Right lobe of liver (tissue), 4 donors: Measurements from ENCODE around the gene CFAP61.

ENCODE experiments used
- CTCF ChIP-seq, 4 donors: fragments of 200-600 bp in 3 of 4; fragments of 450-650 bp in 1 of 4; IDR thresholded peaks; one replicate each; pipeline versions ENCODE4 v1.5.1 to v1.8.0; 2016 to 2022; ENCODE audit warnings: antibody characterized with exemption in 4 of 4, mild to moderate bottlenecking in 2 of 4
- POLR2A ChIP-seq: fragments of 450-650 bp; IDR thresholded peaks from one replicate; pipeline ENCODE4 v1.6.1; 2017; ENCODE audit warnings: antibody characterized with exemption, mild to moderate bottlenecking
- donor health status: DM: no; HTN: no; CAD: no.
- donor health status: DM: no; HTN: no; CAD: no.
- donor health status: DM: no; HTN: yes; CAD: no.

- TF ChIP-seq CTCF (IDR thresholded peaks at IDR 0.05) (no peak), POLR2A (no peak)
Measured at GRCh38 chr20:20246996-20247633, 194.8 kb downstream of the CFAP61 start.
